PC-9 (cell line): ENCODE results near the gene ADORA2B. TPM values are rescaled to one million over a fixed set of nuclear protein-coding genes. Genes with fewer than 3 reads are reported as not detected.
A peak's percentile ranks its signal among the peaks of the same experiment; 100 is the strongest.

Experiments used
- BruUV-seq: library from RNA; stranded (reverse); fragments of 400-500 nt; replicated peaks from 2 replicates; lab custom pipeline; 2021; lab: Mats Ljungman, UMichigan
- CTCF ChIA-PET: fragments of 300-600 bp; sonication (Branson Sonifier 250); formaldehyde crosslinking; loops from one replicate; lab custom pipeline; 2022; ENCODE audit warnings: antibody characterized with exemption; lab: Charles Lee
- POLR2A ChIA-PET: fragments of 300-600 bp; sonication (Branson Sonifier 250); formaldehyde crosslinking; loops from one replicate; lab custom pipeline; 2022; ENCODE audit warnings: antibody characterized with exemption; ENCODE audit not compliant: unreplicated experiment; lab: Charles Lee
- DNase-seq, 2 experiments: peaks; one replicate each; pipeline versions ENCODE4 v3.0.0 to v3.0.0-alpha.2; 2015 to 2022; ENCODE audit warnings: mixed read lengths in 1 of 2
- H2AFZ ChIP-seq: fragments of 200-600 bp; sonication (generic); 2 replicates; pipeline ENCODE4 v1.8.1; 2017; ENCODE audit warnings: antibody characterized with exemption
- H3F3A ChIP-seq: fragments of 200-600 bp; sonication (generic); 2 replicates; pipeline ENCODE4 v1.8.1; 2017; ENCODE audit warnings: antibody characterized with exemption, mild to moderate bottlenecking, low read depth; ENCODE audit not compliant: insufficient read depth
- H3K27ac ChIP-seq: fragments of 200-600 bp; sonication (generic); 2 replicates; pipeline ENCODE4 v1.6.1; 2016; ENCODE audit warnings: mixed run types
- H3K27me3 ChIP-seq: fragments of 200-600 bp; sonication (generic); 2 replicates; pipeline ENCODE4 v1.6.1; 2016; ENCODE audit warnings: low read depth, mixed run types; ENCODE audit not compliant: insufficient read depth
- H3K36me3 ChIP-seq: fragments of 200-600 bp; sonication (generic); 2 replicates; pipeline ENCODE4 v1.6.1; 2016; ENCODE audit warnings: low read depth, mixed run types
- H3K4me1 ChIP-seq: fragments of 200-600 bp; sonication (generic); replicated peaks from 2 replicates; pipeline ENCODE4 v1.6.1; 2016; ENCODE audit warnings: mixed run types; ENCODE audit not compliant: insufficient read depth
- H3K4me2 ChIP-seq: fragments of 200-600 bp; sonication (generic); 2 replicates; pipeline ENCODE4 v1.6.1; 2017; ENCODE audit warnings: mixed run types
- H3K4me3 ChIP-seq: fragments of 200-600 bp; sonication (generic); 2 replicates; pipeline ENCODE4 v1.6.1; 2016; ENCODE audit warnings: mixed run types
- H3K79me2 ChIP-seq: fragments of 200-600 bp; sonication (generic); 2 replicates; pipeline ENCODE4 v1.6.1; 2017; ENCODE audit warnings: low read depth, mixed run types
- H3K9me2 ChIP-seq: fragments of 200-600 bp; sonication (generic); 2 replicates; pipeline ENCODE4 v1.8.1; 2017; ENCODE audit warnings: mild to moderate bottlenecking; ENCODE audit not compliant: insufficient read depth
- H3K9me3 ChIP-seq: fragments of 200-600 bp; sonication (generic); 2 replicates; pipeline ENCODE4 v1.8.1; 2016; ENCODE audit warnings: low read depth; ENCODE audit not compliant: insufficient read depth
- H4K20me1 ChIP-seq: fragments of 200-600 bp; sonication (generic); 2 replicates; pipeline ENCODE4 v1.8.1; 2017; ENCODE audit not compliant: insufficient read depth
- CTCF ChIP-seq: fragments of 200-600 bp; sonication (generic); conservative IDR thresholded peaks from 2 replicates; pipeline ENCODE4 v1.6.1; 2017; ENCODE audit warnings: mixed run types, antibody characterized with exemption, mild to moderate bottlenecking, moderate library complexity
- EZH2 ChIP-seq: fragments of 200-600 bp; sonication (generic); IDR thresholded peaks from 2 replicates; pipeline ENCODE4 v1.8.0; 2017; ENCODE audit warnings: antibody characterized with exemption, low read depth
- intact Hi-C: fragments of 100-400 bp; cut with micrococcal nuclease; formaldehyde crosslinking; loops from one replicate; pipeline ENCODE4 v1.10.0; 2022; ENCODE audit not compliant: unreplicated experiment
- total RNA-seq: library from RNA; stranded (reverse); gene quantifications from 2 replicates; pipeline ENCODE4 v1.2.3, GENCODE V29; 2021

Gene ADORA2B
- total RNA-seq, 1 experiment from 2014 or later, result 42.7 TPM

- Histone ChIP-seq H3K4me1 (peaks cover 7% of the 10 kb centered on the region; the same call in 1 of the 2 replicates), H3K27ac (no peak overlapping the region), H3K27me3 (no peaks in the 10 kb centered on the region), H3K36me3 (no peaks in the 10 kb centered on the region), H3K4me2 (no peak overlapping the region), H4K20me1 (no peaks in the 10 kb centered on the region), H3K9me3 (no peaks in the 10 kb centered on the region), H3K4me3 (no peak overlapping the region), H2AFZ (no peak overlapping the region), H3F3A (no peaks in the 10 kb centered on the region), H3K79me2 (no peaks in the 10 kb centered on the region), H3K9me2 (no peaks in the 10 kb centered on the region)
- no peak for DNase-seq
- CTCF ChIA-PET, result no interaction called here
- no TSS peak for BruUV-seq
- no peak for TF ChIP-seq EZH2
- no peak for TF ChIP-seq CTCF
- intact Hi-C loops, result no loop called here
- POLR2A ChIA-PET, result no interaction called here
Observed at GRCh38 chr17:15930426-15930825, 14.5 kb upstream of the ADORA2B start.

GRCh38 chr17:15931394-15931793, 13.5 kb upstream of the ADORA2B start:
- H3K9me3 ChIP-seq, result no peaks in the 10 kb centered on the region
- no peak overlapping the region for H3K4me3 ChIP-seq
- no peak overlapping the region for H3K4me2 ChIP-seq
- no TSS peak for BruUV-seq
- POLR2A ChIA-PET, result interaction anchor here (0.5 to 0.6 kb wide), 2 partner anchors 20 to 45 kb away, joined by 3 to 4 read pairs; no protein-coding TSS in a partner anchor
- intact Hi-C loops, result no loop called here
- H3K9me2 ChIP-seq, result no peaks in the 10 kb centered on the region
- no peak for TF ChIP-seq EZH2
- no peak for TF ChIP-seq CTCF
- CTCF ChIA-PET, result no interaction called here
- peaks cover 7% of the 10 kb centered on the region; the same call in 1 of the 2 replicates for H3K4me1 ChIP-seq
- H3K79me2 ChIP-seq, result no peaks in the 10 kb centered on the region
- H3K36me3 ChIP-seq, result no peaks in the 10 kb centered on the region
- no peaks in the 10 kb centered on the region for H3K27me3 ChIP-seq
- H2AFZ ChIP-seq, result no peak overlapping the region
- no peaks in the 10 kb centered on the region for H3F3A ChIP-seq
- no peak overlapping the region for H3K27ac ChIP-seq
- peak in 1 of 2 experiments; percentile 32 for DNase-seq
- no peaks in the 10 kb centered on the region for H4K20me1 ChIP-seq

- H3K27ac ChIP-seq, result no peak overlapping the region
- peaks cover 7% of the 10 kb centered on the region; the same call in 1 of the 2 replicates for H3K4me1 ChIP-seq
- no peak overlapping the region for H2AFZ ChIP-seq
- no peak for DNase-seq
- ChIA-PET CTCF (interaction anchor here (0.5 kb wide), 1 partner anchor 55 kb away, joined by 3 read pairs; no protein-coding TSS in a partner anchor), POLR2A (no interaction called here)
- no peaks in the 10 kb centered on the region for H4K20me1 ChIP-seq
- no peaks in the 10 kb centered on the region for H3K79me2 ChIP-seq
- no peak overlapping the region for H3K4me3 ChIP-seq
- BruUV-seq, result no TSS peak
- H3K36me3 ChIP-seq, result no peaks in the 10 kb centered on the region
- H3K9me2 ChIP-seq, result no peaks in the 10 kb centered on the region
- no peak overlapping the region for H3K4me2 ChIP-seq
- no peak for TF ChIP-seq CTCF
- no peak for TF ChIP-seq EZH2
- no peaks in the 10 kb centered on the region for H3F3A ChIP-seq
- intact Hi-C loops, result no loop called here
- H3K9me3 ChIP-seq, result no peaks in the 10 kb centered on the region
- H3K27me3 ChIP-seq, result no peaks in the 10 kb centered on the region
Observed at GRCh38 chr17:15934866-15935265, 10.1 kb upstream of the ADORA2B start.
